Measurements from ENCODE around the gene SNRPD1.

- TF ChIP-seq PKNOX1 (IDR thresholded peaks at IDR 0.05) (no peak), CTBP1 (IDR thresholded peaks at IDR 0.05; ENCODE audit: borderline replicate concordance) (no peak), TARDBP (IDR thresholded peaks at IDR 0.05) (no peak), ELF4 (IDR thresholded peaks at IDR 0.05) (no peak), NFRKB (IDR thresholded peaks at IDR 0.05) (no peak), ZNF384 (IDR thresholded peaks at IDR 0.05) (no peak), SUZ12 (IDR thresholded peaks at IDR 0.05) (no peak)
Measured at GRCh38 chr18:21660078-21660477, 48.0 kb downstream of the SNRPD1 start.
